OCI-LY1 (cell line): ENCODE results near the gene CLDN15.

ENCODE experiments used
- EZH2 ChIP-seq: fragments of 200-600 bp; sonication (generic), shearing (Covaris generic); IDR thresholded peaks from 2 replicates; pipeline ENCODE4 v1.8.0; 2017; ENCODE audit warnings: borderline replicate concordance, mixed run types, mild to moderate bottlenecking, antibody characterized with exemption, low read length, moderate library complexity, mixed read lengths
- TF ChIP-seq, protein P1 (sequence below): fragments of 200-600 bp; sonication (generic), shearing (Covaris generic); IDR thresholded peaks from 2 replicates; pipeline ENCODE4 v1.5.1; 2017; ENCODE audit warnings: mild to moderate bottlenecking, antibody characterized with exemption, low read length, moderate library complexity, mixed read lengths

GRCh38 chr7:101235050-101235449 lies 2.6 kb downstream of the CLDN15 start:
- no peak for TF ChIP-seq EZH2
- TF ChIP-seq, protein P1, sequence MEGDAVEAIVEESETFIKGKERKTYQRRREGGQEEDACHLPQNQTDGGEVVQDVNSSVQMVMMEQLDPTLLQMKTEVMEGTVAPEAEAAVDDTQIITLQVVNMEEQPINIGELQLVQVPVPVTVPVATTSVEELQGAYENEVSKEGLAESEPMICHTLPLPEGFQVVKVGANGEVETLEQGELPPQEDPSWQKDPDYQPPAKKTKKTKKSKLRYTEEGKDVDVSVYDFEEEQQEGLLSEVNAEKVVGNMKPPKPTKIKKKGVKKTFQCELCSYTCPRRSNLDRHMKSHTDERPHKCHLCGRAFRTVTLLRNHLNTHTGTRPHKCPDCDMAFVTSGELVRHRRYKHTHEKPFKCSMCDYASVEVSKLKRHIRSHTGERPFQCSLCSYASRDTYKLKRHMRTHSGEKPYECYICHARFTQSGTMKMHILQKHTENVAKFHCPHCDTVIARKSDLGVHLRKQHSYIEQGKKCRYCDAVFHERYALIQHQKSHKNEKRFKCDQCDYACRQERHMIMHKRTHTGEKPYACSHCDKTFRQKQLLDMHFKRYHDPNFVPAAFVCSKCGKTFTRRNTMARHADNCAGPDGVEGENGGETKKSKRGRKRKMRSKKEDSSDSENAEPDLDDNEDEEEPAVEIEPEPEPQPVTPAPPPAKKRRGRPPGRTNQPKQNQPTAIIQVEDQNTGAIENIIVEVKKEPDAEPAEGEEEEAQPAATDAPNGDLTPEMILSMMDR, result peak; percentile 43; the same call in 1 of the 2 replicates
